ENCODE data around the gene CHIC2. TPM values are rescaled to one million over a fixed set of nuclear protein-coding genes. Genes with fewer than 3 reads are reported as not detected.

CHIC2 gene
- total RNA-seq, 2 experiments from 2014 or later: 28.5 to 29.3 TPM

DNA sequence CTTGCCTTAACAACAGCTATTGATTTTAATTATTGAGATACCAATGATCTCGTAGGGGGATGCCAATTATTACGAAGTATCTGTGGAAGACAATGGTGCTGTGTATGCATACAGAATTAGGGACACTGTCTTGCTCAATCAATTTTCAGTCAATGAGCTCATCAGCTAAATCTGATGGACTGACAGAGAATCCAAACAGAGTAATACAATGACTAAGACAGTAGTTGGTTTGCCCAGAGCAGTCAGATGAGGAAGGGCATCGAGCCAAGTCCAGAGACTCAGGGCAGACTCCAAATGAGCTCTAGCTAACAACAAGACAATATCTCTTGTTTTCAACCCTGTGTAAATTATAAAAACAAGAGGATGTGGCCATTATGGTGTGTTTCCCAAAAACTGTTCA lies 20.9 kb upstream of the CHIC2 start:
- peaks cover 24% of the 10 kb centered on the region for H3K27me3 Mint-ChIP-seq
- H3K9me3 Mint-ChIP-seq: no peaks in the 10 kb centered on the region
- no peak overlapping the region for H3K4me3 Mint-ChIP-seq
- DNase-seq (no peak), ATAC-seq (ENCODE audit: low read depth) (no peak)
- no peaks in the 10 kb centered on the region for H3K4me1 Mint-ChIP-seq
- H3K36me3 Mint-ChIP-seq: no peaks in the 10 kb centered on the region
- no peak overlapping the region for H3K27ac Mint-ChIP-seq
- POLR2A ChIA-PET: no interaction called here

DNA sequence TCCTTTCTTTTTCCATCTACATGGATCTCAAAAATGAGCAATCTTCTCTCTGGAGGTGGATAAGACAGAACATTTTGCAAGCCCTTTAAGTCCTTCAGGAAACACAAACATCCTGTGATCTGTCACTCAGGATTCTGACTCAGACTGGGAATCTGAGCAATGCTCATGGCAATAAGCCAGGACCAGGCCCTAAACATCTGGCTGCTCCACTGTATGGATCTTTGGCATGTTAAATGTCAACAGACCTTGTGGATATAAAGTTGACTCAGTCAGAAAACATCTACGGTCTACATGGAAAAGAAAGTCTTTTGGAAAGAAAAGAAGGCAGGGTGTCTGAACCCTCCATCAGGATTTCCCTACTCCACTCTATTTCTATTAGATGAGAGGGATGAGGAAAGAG lies 17.8 kb upstream of the CHIC2 start:
- DNase-seq: no peak
- H3K4me3 Mint-ChIP-seq: no peak overlapping the region
- POLR2A ChIA-PET: no interaction called here
- no peak for ATAC-seq (ENCODE audit: low read depth)
- no peaks in the 10 kb centered on the region for H3K4me1 Mint-ChIP-seq
- no peaks in the 10 kb centered on the region for H3K36me3 Mint-ChIP-seq
- peaks cover 18% of the 10 kb centered on the region for H3K27me3 Mint-ChIP-seq
- no peak overlapping the region for H3K27ac Mint-ChIP-seq
- H3K9me3 Mint-ChIP-seq: no peaks in the 10 kb centered on the region

- Mint-ChIP-seq H3K9me3 (no peaks in the 10 kb centered on the region), H3K4me3 (no peak overlapping the region), H3K36me3 (no peaks in the 10 kb centered on the region), H3K4me1 (no peaks in the 10 kb centered on the region), H3K27ac (no peak overlapping the region), H3K27me3 (peaks cover 26% of the 10 kb centered on the region)
- POLR2A ChIA-PET: no interaction called here
- no peak for DNase-seq
- ATAC-seq (ENCODE audit: low read depth): no peak
Observed at GRCh38 chr4:54077812-54078211, 13.4 kb upstream of the CHIC2 start.

- POLR2A ChIA-PET: no interaction called here
- no peak for DNase-seq
- Mint-ChIP-seq H3K27ac (no peak overlapping the region), H3K36me3 (no peaks in the 10 kb centered on the region), H3K4me3 (no peak overlapping the region), H3K4me1 (no peaks in the 10 kb centered on the region), H3K27me3 (peaks cover 25% of the 10 kb centered on the region), H3K9me3 (no peaks in the 10 kb centered on the region)
- no peak for ATAC-seq (ENCODE audit: low read depth)
Observed at GRCh38 chr4:54076673-54077072, 12.3 kb upstream of the CHIC2 start.

DNA sequence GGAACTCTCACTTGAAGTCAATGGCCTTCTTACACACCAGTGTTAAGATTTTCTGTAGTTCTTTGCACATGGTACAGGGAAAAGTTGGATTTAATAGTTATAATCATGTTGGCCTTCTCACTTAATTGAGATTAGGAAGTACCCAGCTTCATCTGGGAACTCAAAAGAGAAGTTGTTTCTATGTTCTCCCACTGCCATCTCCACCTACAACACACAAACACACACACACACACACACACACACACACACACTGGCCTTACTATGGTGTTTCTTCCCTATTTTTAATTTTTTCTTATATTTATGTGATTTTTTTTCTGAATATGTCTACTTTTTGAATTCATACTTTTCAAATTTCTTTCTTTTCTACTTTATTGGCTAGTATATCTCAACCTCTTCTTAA lies 10.0 kb upstream of the CHIC2 start:
- H3K27me3 Mint-ChIP-seq: peaks cover 22% of the 10 kb centered on the region
- no peak overlapping the region for H3K27ac Mint-ChIP-seq
- H3K4me3 Mint-ChIP-seq: no peak overlapping the region
- ATAC-seq (ENCODE audit: low read depth): no peak
- H3K9me3 Mint-ChIP-seq: no peaks in the 10 kb centered on the region
- POLR2A ChIA-PET: no interaction called here
- H3K4me1 Mint-ChIP-seq: no peaks in the 10 kb centered on the region
- no peak for DNase-seq
- H3K36me3 Mint-ChIP-seq: no peaks in the 10 kb centered on the region

GRCh38 chr4:54073271-54073880 lies 9.0 kb upstream of the CHIC2 start:
- DNase-seq: no peak
- H3K36me3 Mint-ChIP-seq: no peaks in the 10 kb centered on the region
- peaks cover 22% of the 10 kb centered on the region for H3K27me3 Mint-ChIP-seq
- H3K4me1 Mint-ChIP-seq: no peaks in the 10 kb centered on the region
- H3K4me3 Mint-ChIP-seq: no peak overlapping the region
- ATAC-seq (ENCODE audit: low read depth): no peak
- POLR2A ChIA-PET: no interaction called here
- no peak overlapping the region for H3K27ac Mint-ChIP-seq
- H3K9me3 Mint-ChIP-seq: no peaks in the 10 kb centered on the region

DNA sequence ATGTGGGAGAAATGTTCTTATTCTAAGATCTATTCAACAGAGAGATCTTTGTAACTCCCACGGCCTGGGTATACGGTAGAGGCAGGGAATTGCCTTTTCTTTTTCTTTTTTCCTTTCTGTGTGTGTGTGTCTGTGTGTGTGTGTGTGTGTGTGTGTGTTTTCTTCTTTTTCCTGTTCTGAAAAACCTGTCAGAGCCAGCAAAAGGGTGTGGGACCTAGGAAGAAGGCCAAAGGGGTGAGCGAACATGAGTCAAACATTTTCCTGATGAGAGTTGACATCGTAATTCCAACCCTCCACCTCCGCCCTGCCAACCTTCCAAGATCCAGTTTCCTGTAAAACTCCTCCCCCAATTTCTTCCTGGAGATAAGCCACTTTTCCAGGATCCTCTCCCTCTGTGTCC lies 2.8 kb upstream of the CHIC2 start:
- Mint-ChIP-seq H3K27ac (no peak overlapping the region), H3K9me3 (no peaks in the 10 kb centered on the region), H3K4me3 (no peak overlapping the region), H3K36me3 (peaks cover 2% of the 10 kb centered on the region), H3K27me3 (peaks cover 5% of the 10 kb centered on the region), H3K4me1 (peaks cover 15% of the 10 kb centered on the region)
- no peak for ATAC-seq (ENCODE audit: low read depth)
- POLR2A ChIA-PET: no interaction called here
- no peak for DNase-seq

DNA sequence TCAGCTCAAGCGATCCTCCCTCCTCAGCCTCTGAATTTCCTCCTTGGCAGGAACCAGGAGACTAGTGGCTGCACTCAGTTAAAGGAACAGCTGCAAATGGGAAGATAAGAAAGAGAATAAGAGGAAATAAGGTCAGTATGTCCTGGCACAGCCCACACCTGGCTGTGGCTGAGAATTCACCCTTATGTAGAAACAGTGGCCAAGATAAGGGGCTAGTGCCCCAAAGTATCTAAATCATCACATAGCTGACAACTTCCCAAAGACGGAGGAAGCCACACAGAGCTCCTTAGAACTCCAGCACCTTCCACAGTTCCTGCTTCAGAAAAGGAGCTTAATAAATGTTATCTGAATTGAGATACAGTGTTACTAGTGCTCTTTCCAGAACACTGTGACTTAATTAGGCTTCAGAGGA lies 2.3 kb upstream of the CHIC2 start:
- POLR2A ChIA-PET: no interaction called here
- Mint-ChIP-seq H3K36me3 (peaks cover 4% of the 10 kb centered on the region), H3K27me3 (peaks cover 5% of the 10 kb centered on the region), H3K4me3 (no peak overlapping the region), H3K27ac (no peak overlapping the region), H3K9me3 (no peaks in the 10 kb centered on the region), H3K4me1 (peaks cover 18% of the 10 kb centered on the region)
- no peak for ATAC-seq (ENCODE audit: low read depth)
- DNase-seq: no peak

GRCh38 chr4:54066088-54066415 lies 1.6 kb upstream of the CHIC2 start:
- H3K9me3 Mint-ChIP-seq: no peaks in the 10 kb centered on the region
- DNase-seq: no peak
- no peak overlapping the region for H3K27ac Mint-ChIP-seq
- POLR2A ChIA-PET: no interaction called here
- no peak for ATAC-seq (ENCODE audit: low read depth)
- peaks cover 21% of the 10 kb centered on the region for H3K4me1 Mint-ChIP-seq
- peaks cover 4% of the 10 kb centered on the region for H3K36me3 Mint-ChIP-seq
- peaks cover 5% of the 10 kb centered on the region for H3K27me3 Mint-ChIP-seq
- H3K4me3 Mint-ChIP-seq: no peak overlapping the region

- peaks cover 2% of the 10 kb centered on the region for H3K27me3 Mint-ChIP-seq
Observed at GRCh38 chr4:54065282-54066087, 1.1 kb upstream of the CHIC2 start.

DNA sequence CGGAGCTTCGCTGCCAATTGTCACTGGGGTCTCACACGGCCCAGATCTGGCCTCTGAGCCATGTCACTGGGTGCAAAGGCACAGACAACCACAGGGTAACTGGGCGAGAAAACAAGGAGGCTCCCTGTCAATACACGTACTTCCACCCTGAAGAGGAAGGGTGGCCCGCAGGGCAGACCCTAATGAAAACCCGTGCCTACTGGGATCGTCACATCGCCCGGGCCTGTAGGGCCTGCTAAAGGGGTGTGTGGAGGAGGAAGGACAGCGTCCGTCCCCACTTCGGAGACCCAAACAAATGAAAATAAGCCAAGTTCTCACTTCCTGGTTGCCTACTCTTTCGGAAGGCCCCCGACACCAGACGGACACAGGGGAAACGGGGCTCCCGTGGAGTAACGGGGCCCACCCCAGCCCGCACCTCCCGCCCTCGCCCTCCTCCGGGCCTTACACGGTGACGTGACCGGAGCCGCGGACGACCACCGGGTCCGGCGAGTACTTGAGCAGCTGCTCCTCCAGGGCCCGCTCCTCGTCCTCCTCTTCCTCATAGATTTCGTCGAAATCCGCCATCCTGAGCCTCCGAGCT lies 578 bp downstream of the CHIC2 start:
- peaks cover 33% of the 10 kb centered on the region for H3K4me1 Mint-ChIP-seq

More at GRCh38 chr4:54065282-54066087, 1.1 kb upstream of the CHIC2 start:
- no peak for ATAC-seq (ENCODE audit: low read depth)
- H3K27ac Mint-ChIP-seq: peak overlapping the region; percentile 73
- POLR2A ChIA-PET: no interaction called here
- H3K4me1 Mint-ChIP-seq: peaks cover 24% of the 10 kb centered on the region
- DNase-seq: no peak
- H3K9me3 Mint-ChIP-seq: no peaks in the 10 kb centered on the region
- peaks cover 4% of the 10 kb centered on the region for H3K36me3 Mint-ChIP-seq
- peak overlapping the region; percentile 78 for H3K4me3 Mint-ChIP-seq

DNA sequence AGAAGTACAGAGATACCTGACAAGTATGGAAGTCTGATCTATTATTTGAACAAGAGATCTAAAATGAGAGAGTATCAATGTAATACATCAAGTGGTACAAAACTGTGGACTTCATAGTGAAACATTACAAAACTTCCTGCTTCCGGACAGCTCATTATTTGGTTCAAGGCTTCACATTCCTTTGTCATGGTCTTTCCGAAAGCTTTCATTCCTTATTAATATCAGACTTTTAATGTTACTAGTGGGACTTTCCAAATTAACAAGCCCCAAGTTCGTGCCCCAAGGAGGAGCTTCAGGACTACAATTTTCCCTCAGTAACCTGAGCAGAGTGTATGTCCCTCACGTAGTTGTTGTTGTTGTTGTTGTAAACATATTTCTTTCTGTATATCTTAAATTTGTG lies 1.2 kb downstream of the CHIC2 start:
- ATAC-seq (ENCODE audit: low read depth): no peak
- H3K9me3 Mint-ChIP-seq: no peaks in the 10 kb centered on the region
- no peak for DNase-seq
- peaks cover 2% of the 10 kb centered on the region for H3K27me3 Mint-ChIP-seq
- peak overlapping the region; percentile 94 for H3K27ac Mint-ChIP-seq
- POLR2A ChIA-PET: interaction anchor here (1.0 to 1.4 kb wide), 2 partner anchors 10 to 1351 kb away, joined by 3 read pairs; no protein-coding TSS in a partner anchor
- peaks cover 37% of the 10 kb centered on the region for H3K4me1 Mint-ChIP-seq
- peak overlapping the region; percentile 97 for H3K4me3 Mint-ChIP-seq
- H3K36me3 Mint-ChIP-seq: peaks cover 4% of the 10 kb centered on the region

More for the DNA sequence above, 578 bp downstream of the CHIC2 start:
- POLR2A ChIA-PET: interaction anchor here (1.0 to 1.4 kb wide), 2 partner anchors 10 to 1352 kb away, joined by 3 read pairs; no protein-coding TSS in a partner anchor
- no peaks in the 10 kb centered on the region for H3K9me3 Mint-ChIP-seq
- ATAC-seq (ENCODE audit: low read depth) (peak; percentile 33), DNase-seq (no peak)
- peaks cover 2% of the 10 kb centered on the region for H3K27me3 Mint-ChIP-seq
- peak overlapping the region; percentile 97 for H3K4me3 Mint-ChIP-seq
- peaks cover 4% of the 10 kb centered on the region for H3K36me3 Mint-ChIP-seq
- peak overlapping the region; percentile 94 for H3K27ac Mint-ChIP-seq

GRCh38 chr4:54062392-54062791 lies 2.0 kb downstream of the CHIC2 start:
- POLR2A ChIA-PET: interaction anchor here (1.4 kb wide), 1 partner anchor 9 kb away, joined by 3 read pairs; no protein-coding TSS in a partner anchor
- DNase-seq: no peak
- Mint-ChIP-seq H3K27me3 (no peaks in the 10 kb centered on the region), H3K27ac (peak overlapping the region; percentile 4), H3K4me3 (peak overlapping the region; percentile 97), H3K4me1 (peaks cover 45% of the 10 kb centered on the region), H3K36me3 (peaks cover 4% of the 10 kb centered on the region), H3K9me3 (no peaks in the 10 kb centered on the region)
- ATAC-seq (ENCODE audit: low read depth): no peak

GRCh38 chr4:54061873-54062272 lies 2.5 kb downstream of the CHIC2 start:
- DNase-seq (no peak), ATAC-seq (ENCODE audit: low read depth) (no peak)
- Mint-ChIP-seq H3K27ac (no peak overlapping the region), H3K36me3 (peaks cover 4% of the 10 kb centered on the region), H3K9me3 (no peaks in the 10 kb centered on the region), H3K4me1 (peaks cover 49% of the 10 kb centered on the region), H3K27me3 (no peaks in the 10 kb centered on the region), H3K4me3 (peak overlapping the region; percentile 68)
- POLR2A ChIA-PET: no interaction called here
